A549 treated with AZD9567 at 1 μM for 4 hours (cell line): ENCODE data around the gene FZD2. TPM values are rescaled to one million over a fixed set of nuclear protein-coding genes. Genes with fewer than 3 reads are reported as not detected.

ENCODE experiments used
- total RNA-seq: library from RNA; stranded (reverse); fragments of 200-300 nt; extraction: Qiagen RNA extraction; gene quantifications from 5 replicates; pipeline ENCODE4 v1.2.3, GENCODE V29; 2022; ENCODE audit not compliant: insufficient read depth

Gene FZD2
- 24.6 to 31.4 TPM (median 27.7 TPM) in 5 replicates for total RNA-seq

DNA sequence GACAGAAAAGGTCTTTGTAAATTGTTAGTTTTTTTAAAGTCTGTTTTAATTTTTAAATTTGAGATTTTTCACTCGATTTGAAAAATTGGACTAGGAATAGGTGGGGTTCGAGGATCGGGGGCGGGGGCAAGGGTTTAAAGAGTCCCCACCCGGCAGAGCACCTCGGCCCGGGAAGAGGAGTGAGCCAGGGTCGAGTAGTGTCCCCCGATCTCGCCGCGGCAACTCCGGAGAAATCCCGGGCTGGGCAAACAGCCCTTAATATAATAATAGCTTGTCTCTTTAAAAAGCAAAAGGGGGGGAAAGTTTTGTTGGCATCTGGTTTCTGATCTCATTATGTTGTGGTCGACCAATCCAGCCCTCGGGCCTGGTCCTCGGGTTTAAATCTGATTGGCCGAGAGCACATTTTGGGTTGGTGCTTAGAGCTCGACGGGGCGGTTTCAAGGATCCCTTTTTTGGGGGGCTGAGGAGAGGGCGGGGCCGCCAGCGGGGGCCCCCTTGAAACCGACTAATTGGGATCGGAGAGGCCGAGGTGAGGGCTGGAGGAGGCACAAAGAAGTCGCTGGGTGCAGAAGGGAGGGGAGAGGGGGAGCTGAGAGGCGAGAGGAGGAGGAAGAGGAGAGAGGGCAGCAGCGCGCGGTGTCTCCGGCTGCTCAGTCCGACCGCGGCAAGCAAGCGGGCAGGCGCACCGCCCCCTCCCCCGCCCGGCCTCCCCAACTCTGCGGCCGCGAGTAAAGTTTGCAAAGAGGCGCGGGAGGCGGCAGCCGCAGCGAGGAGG is at the start of gene FZD2:
Gene FZD2 (plus strand): TSS at position 653 of the 775 bp plus-strand sequence. CDS start 205 bp downstream, outside the sequence.

Other genes starting within 250 kb of the FZD2 start
- 0.49 to 0.78 TPM (median 0.72 TPM) in 5 replicates for gene RUNDC3A, start 248.9 kb upstream of the FZD2 start, total RNA-seq
- 160 to 218 TPM (median 207 TPM) in 5 replicates for gene SLC25A39, start 232.7 kb upstream of the FZD2 start, total RNA-seq
- 201 to 245 TPM (median 235 TPM) in 5 replicates for gene GRN, start 212.2 kb upstream of the FZD2 start, total RNA-seq
- 2.8 to 5.0 TPM (median 3.7 TPM) in 5 replicates for gene FAM171A2, start 193.6 kb upstream of the FZD2 start, total RNA-seq
- 1.7 to 1.9 TPM (median 1.8 TPM) in 4 of 5 replicates, not detected in the other for gene ITGA2B, start 167.8 kb upstream of the FZD2 start, total RNA-seq
- 19.8 to 25.5 TPM (median 23.3 TPM) in 5 replicates for gene GPATCH8, start 54.1 kb upstream of the FZD2 start, total RNA-seq
- gene MEIOC, start 99.0 kb downstream of the FZD2 start, total RNA-seq = 1.3 to 8.4 TPM (median 2.2 TPM) in 5 replicates
- gene CCDC43, start 132.3 kb downstream of the FZD2 start, total RNA-seq = 26.3 to 29.8 TPM (median 28.8 TPM) in 5 replicates
- gene DBF4B, start 151.2 kb downstream of the FZD2 start, total RNA-seq = 23.3 to 27.7 TPM (median 25.8 TPM) in 5 replicates
- 2.0 to 2.4 TPM (median 2.2 TPM) in 5 replicates for gene ADAM11, start 201.5 kb downstream of the FZD2 start, total RNA-seq